ENCODE data around the gene CCNG2. TPM values are rescaled to one million over a fixed set of nuclear protein-coding genes. Genes with fewer than 3 reads are reported as not detected.
"Not testable (repeated sequence)": the region's sequence is repeated elsewhere in the genome, so short reads cannot be mapped to it uniquely, and the experiment has no call there.

The CCNG2 gene
- total RNA-seq, 2 donors from 2014 or later: 61.3 to 106 TPM

DNA sequence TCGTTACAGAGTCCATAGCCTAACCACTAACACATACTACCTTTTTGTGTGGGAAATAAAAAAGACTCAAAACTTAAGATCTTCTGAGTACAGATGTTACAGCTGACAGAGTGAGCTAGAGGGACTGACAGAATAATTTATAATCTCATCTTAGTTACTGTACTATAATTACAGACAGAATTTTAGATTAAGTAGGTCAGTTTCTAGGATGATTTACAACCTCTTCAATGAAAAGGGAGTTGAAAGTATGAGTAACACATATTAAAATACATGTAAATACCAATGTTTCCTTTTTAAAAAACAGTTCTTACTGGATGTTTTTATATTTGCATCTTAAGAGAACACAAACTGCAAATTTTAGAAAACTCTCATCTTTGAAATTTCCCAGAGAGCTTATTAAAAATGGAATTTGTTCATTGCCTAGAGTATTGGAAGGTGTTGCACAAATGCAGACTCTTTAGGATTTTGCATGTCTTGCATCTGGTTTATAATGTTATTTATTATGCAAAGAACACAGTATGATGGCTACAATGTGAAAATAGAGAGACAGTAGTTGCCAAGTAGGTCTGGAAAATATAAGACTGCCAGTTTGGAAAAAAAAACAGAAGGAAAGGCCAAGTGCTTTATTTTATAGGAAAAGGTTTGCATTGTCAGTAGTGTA is 24.2 kb upstream of the CCNG2 start:
- Histone ChIP-seq H3K4me1 (replicated peaks) (no peaks in the 10 kb centered on the region), H3K27ac (no peak overlapping the region), H3K36me3 (no peaks in the 10 kb centered on the region), H3K4me3 (no peak overlapping the region), H3K27me3 (replicated peaks; ENCODE audit: insufficient read depth) (no peaks in the 10 kb centered on the region), H3K9me3 (no peaks in the 10 kb centered on the region)
- intact Hi-C loops (cut with DNase I): no loop called here
- DNase-seq (ENCODE audit: low spot score): no peak
- WGBS: 76% methylated on average over 1 of the region's 1 CpG
- TF ChIP-seq POLR2AphosphoS5 (IDR thresholded peaks at IDR 0.05) (no peak), POLR2A (IDR thresholded peaks at IDR 0.05) (no peak)
- TF ChIP-seq, protein P1, sequence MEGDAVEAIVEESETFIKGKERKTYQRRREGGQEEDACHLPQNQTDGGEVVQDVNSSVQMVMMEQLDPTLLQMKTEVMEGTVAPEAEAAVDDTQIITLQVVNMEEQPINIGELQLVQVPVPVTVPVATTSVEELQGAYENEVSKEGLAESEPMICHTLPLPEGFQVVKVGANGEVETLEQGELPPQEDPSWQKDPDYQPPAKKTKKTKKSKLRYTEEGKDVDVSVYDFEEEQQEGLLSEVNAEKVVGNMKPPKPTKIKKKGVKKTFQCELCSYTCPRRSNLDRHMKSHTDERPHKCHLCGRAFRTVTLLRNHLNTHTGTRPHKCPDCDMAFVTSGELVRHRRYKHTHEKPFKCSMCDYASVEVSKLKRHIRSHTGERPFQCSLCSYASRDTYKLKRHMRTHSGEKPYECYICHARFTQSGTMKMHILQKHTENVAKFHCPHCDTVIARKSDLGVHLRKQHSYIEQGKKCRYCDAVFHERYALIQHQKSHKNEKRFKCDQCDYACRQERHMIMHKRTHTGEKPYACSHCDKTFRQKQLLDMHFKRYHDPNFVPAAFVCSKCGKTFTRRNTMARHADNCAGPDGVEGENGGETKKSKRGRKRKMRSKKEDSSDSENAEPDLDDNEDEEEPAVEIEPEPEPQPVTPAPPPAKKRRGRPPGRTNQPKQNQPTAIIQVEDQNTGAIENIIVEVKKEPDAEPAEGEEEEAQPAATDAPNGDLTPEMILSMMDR (IDR thresholded peaks at IDR 0.05): no peak

DNA sequence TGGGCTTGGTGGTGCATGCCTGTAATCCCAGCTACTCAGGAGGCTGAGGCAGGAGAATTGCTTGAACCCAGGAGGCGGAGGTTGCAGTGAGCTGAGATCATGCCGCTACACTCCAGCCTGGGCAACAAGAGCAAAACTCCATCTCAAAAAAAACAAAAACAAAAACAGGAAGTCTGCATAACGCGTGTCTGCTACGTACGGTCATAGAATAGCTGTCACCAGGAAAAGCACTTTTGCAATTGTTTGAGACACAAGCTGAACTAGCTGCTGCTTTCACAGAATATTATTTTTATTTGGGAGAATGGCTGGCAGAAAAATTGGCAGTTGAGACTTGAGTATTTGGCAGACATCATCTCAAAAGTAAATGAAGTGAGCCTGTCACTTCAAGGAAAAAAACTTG is 19.6 kb upstream of the CCNG2 start:
- DNase-seq (ENCODE audit: low spot score); H3K27ac ChIP-seq; intact Hi-C loops (cut with DNase I); H3K4me1 ChIP-seq (replicated peaks); H3K36me3 ChIP-seq; H3K4me3 ChIP-seq; H3K9me3 ChIP-seq; H3K27me3 ChIP-seq (replicated peaks; ENCODE audit: insufficient read depth): not testable (repeated sequence)
- 66% methylated on average over 6 of the region's 6 CpGs for WGBS

DNA sequence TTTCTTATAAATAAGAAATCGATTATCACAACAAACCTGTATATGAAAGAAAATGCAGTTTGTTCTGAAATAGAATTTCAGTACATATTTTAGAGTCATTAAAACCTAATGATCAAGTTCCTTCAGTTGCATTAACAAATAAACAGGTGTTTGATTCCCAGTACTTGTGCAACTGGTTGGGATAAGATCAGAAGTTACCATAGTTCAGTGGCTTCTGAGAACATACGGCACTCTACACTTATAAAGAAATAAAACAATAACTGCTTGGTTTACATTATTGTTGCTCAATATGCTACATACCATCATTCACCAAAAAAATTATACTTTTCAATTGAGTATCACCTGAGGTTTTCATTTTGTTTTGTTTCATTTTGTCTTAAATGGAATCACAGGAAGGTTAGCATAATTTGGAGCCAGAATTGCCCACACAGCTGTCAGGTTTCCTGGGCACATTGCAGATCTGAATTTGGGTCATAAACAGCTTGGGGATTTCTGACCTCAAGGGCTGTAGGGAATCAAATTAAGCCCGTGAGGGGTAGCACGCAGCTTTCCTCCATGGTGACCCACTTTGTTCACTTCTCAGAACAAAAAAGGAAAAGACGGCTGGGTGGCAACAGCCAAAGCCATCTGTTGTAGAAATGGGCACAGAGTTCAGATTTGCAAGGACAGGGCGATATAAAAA is 14.9 kb upstream of the CCNG2 start:
- peaks cover 23% of the 10 kb centered on the region for H3K4me1 ChIP-seq (replicated peaks)
- 46% methylated on average over 6 of the region's 6 CpGs for WGBS
- DNase-seq (ENCODE audit: low spot score): no peak
- peak overlapping the region; percentile 41 to 79 for H3K27ac ChIP-seq
- H3K4me3 ChIP-seq: no peak overlapping the region
- H3K27me3 ChIP-seq (replicated peaks; ENCODE audit: insufficient read depth): no peaks in the 10 kb centered on the region
- no peaks in the 10 kb centered on the region for H3K9me3 ChIP-seq
- no peak for TF ChIP-seq POLR2AphosphoS5 (IDR thresholded peaks at IDR 0.05)
- TF ChIP-seq, protein P1 (IDR thresholded peaks at IDR 0.05): no peak
- no peak for TF ChIP-seq POLR2A (IDR thresholded peaks at IDR 0.05)
- H3K36me3 ChIP-seq: no peaks in the 10 kb centered on the region
- intact Hi-C loops (cut with DNase I): no loop called here

DNA sequence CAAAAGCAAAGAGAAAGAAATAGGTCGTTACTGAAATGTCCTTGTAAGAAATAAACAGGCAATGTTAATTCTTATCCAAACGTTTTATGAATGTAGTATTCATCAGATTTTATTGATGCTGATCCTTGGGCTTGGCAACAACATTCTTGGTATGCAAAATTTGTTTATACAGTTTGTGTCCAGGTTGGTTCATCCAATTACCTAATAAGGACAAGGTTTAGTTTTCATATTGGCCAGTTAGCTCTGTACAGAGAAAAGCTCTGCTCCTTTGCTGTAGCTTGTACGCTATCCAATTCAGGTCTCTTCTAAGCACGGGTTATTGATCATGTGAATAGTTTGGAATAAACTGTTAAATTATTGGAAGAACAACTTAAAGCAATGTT is 14.4 kb upstream of the CCNG2 start:
- intact Hi-C loops (cut with DNase I): no loop called here
- WGBS: 40% methylated on average over 4 of the region's 4 CpGs
- H3K9me3 ChIP-seq: no peaks in the 10 kb centered on the region
- no peak for TF ChIP-seq POLR2A (IDR thresholded peaks at IDR 0.05)
- peak; percentile 30 for TF ChIP-seq POLR2AphosphoS5 (IDR thresholded peaks at IDR 0.05)
- no peak for DNase-seq (ENCODE audit: low spot score)
- peaks cover 25% of the 10 kb centered on the region for H3K4me1 ChIP-seq (replicated peaks)
- no peaks in the 10 kb centered on the region for H3K36me3 ChIP-seq
- no peak overlapping the region for H3K4me3 ChIP-seq
- H3K27ac ChIP-seq: peak overlapping the region; percentile 41 to 79
- H3K27me3 ChIP-seq (replicated peaks; ENCODE audit: insufficient read depth): no peaks in the 10 kb centered on the region

- intact Hi-C loops (cut with DNase I): no loop called here
- Histone ChIP-seq H3K4me3 (no peak overlapping the region), H3K9me3 (no peaks in the 10 kb centered on the region), H3K4me1 (replicated peaks) (peaks cover 25% of the 10 kb centered on the region), H3K36me3 (no peaks in the 10 kb centered on the region), H3K27ac (peak overlapping the region; percentile 41 to 79), H3K27me3 (replicated peaks; ENCODE audit: insufficient read depth) (no peaks in the 10 kb centered on the region)
- DNase-seq (ENCODE audit: low spot score): no peak
- 30% methylated on average over 3 of the region's 3 CpGs for WGBS
- TF ChIP-seq POLR2AphosphoS5 (IDR thresholded peaks at IDR 0.05) (no peak), POLR2A (IDR thresholded peaks at IDR 0.05) (no peak)
- TF ChIP-seq, protein P1 (IDR thresholded peaks at IDR 0.05): no peak
Observed at GRCh38 chr4:77143091-77143490, 13.9 kb upstream of the CCNG2 start.

DNA sequence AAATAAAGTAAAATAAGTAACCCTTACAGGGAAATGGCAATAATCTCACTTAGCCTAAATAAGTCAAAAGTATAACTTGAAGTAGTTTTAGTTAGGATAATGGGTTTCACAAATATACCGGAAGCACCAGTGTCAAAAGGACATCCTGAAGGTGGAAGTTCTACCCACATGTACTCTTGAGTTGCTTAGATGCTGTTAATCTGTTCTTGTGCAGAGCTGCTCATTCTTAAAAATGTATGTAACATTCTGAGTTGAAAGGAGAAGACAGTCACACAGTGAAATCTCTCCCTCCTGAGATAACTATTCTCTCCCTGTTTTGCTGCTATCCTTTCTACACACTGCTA is 11.2 kb upstream of the CCNG2 start:
- Histone ChIP-seq H3K36me3 (no peaks in the 10 kb centered on the region), H3K27me3 (replicated peaks; ENCODE audit: insufficient read depth) (no peaks in the 10 kb centered on the region), H3K9me3 (no peaks in the 10 kb centered on the region), H3K27ac (peak overlapping the region; percentile 67 to 79), H3K4me1 (replicated peaks) (peaks cover 25% of the 10 kb centered on the region), H3K4me3 (no peak overlapping the region)
- WGBS: 26% methylated on average over 1 of the region's 1 CpG
- DNase-seq (ENCODE audit: low spot score): no peak
- intact Hi-C loops (cut with DNase I): no loop called here
- TF ChIP-seq POLR2A (IDR thresholded peaks at IDR 0.05) (no peak), POLR2AphosphoS5 (IDR thresholded peaks at IDR 0.05) (no peak)
- TF ChIP-seq, protein P1 (IDR thresholded peaks at IDR 0.05): no peak
